ENCODE data around the gene FIGNL1. TPM values are rescaled to one million over a fixed set of nuclear protein-coding genes. Genes with fewer than 3 reads are reported as not detected.

Gene FIGNL1
- polyA plus RNA-seq, 3 donors = 0.55 to 2.4 (median 1.8) TPM

DNA sequence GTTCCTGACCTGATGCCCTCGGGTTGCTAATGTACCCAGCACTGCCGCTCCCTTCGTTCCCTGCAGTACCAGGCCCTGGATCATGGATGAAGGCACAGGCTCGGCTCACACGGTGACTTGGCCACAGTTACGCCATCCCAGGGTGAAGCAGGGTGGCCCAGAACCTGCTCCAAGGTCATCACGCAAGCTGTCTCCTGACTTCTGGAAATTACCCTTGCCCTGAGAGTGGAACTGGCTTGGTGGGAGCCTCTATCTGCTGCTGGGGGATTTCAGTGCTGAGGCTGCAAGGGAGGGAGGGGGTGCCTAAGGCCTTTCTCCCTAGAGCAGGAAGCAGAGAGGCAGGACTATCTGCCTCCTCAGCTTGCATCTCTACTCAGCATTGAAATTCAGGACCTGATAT is 36.6 kb downstream of the FIGNL1 start:
- peak in 1 of 3 donors; percentile 64 for DNase-seq
- H3K9ac ChIP-seq (ENCODE audit: insufficient read depth, low read length, poor library complexity, severe bottlenecking) = no peak overlapping the region

DNA sequence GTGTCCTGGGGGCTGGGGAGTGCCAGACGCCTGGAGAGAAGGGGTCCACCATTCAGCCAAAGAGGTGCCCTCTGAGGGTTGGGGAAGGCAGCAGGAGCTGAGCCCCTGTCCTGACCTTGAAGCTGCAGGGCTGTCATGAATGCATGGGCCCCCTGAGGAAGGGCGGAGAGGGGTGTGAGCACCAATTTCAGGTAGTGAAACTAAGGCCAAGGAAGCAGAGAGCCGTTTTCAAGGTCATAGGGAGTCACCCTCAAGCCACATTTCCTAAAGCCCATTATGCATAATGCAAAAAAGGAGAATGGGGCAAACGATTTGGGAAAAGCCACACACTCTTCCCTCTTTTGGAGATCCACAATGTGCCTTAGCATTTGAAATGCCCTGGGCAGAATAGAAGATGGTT is 37.2 kb downstream of the FIGNL1 start:
- TF ChIP-seq, protein P1, sequence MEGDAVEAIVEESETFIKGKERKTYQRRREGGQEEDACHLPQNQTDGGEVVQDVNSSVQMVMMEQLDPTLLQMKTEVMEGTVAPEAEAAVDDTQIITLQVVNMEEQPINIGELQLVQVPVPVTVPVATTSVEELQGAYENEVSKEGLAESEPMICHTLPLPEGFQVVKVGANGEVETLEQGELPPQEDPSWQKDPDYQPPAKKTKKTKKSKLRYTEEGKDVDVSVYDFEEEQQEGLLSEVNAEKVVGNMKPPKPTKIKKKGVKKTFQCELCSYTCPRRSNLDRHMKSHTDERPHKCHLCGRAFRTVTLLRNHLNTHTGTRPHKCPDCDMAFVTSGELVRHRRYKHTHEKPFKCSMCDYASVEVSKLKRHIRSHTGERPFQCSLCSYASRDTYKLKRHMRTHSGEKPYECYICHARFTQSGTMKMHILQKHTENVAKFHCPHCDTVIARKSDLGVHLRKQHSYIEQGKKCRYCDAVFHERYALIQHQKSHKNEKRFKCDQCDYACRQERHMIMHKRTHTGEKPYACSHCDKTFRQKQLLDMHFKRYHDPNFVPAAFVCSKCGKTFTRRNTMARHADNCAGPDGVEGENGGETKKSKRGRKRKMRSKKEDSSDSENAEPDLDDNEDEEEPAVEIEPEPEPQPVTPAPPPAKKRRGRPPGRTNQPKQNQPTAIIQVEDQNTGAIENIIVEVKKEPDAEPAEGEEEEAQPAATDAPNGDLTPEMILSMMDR (IDR thresholded peaks at IDR 0.05) = no peak
- Histone ChIP-seq H3K36me3 (replicated peaks in 1 of 2; ENCODE audit: control insufficient read depth in 1 of 2, insufficient read depth in 2 of 2, low read length in 2 of 2) (no peaks in the 10 kb centered on the region), H3K79me2 (ENCODE audit: insufficient read depth, low read length) (no peaks in the 10 kb centered on the region), H4K20me1 (ENCODE audit: insufficient read depth, low read length) (no peaks in the 10 kb centered on the region), H3K27ac (ENCODE audit: low read depth in 1 of 2, low read length in 2 of 2) (peak overlapping the region; percentile 59 to 72), H3K4me1 (ENCODE audit: control insufficient read depth in 1 of 2, insufficient read depth in 2 of 2, low read length in 2 of 2) (peaks cover 100% of the 10 kb centered on the region in 2 donors), H3K9me3 (replicated peaks in 1 of 2; ENCODE audit: control insufficient read depth in 1 of 2, insufficient read depth in 1 of 2, low read length in 2 of 2) (no peaks in the 10 kb centered on the region), H3K4me3 (replicated peaks in 1 of 3; ENCODE audit: low read depth in 2 of 3, low read length in 3 of 3) (peak overlapping the region in 1 of 3 experiments; percentile 32), H2AFZ (ENCODE audit: insufficient read depth, low read depth, low read length, poor library complexity, severe bottlenecking) (no peak overlapping the region), H3K27me3 (ENCODE audit: control insufficient read depth in 2 of 2, insufficient read depth in 2 of 2, low read length in 2 of 2) (no peaks in the 10 kb centered on the region), H3K4me2 (replicated peaks; ENCODE audit: extremely low read depth, low read length, poor library complexity, severe bottlenecking) (peak overlapping the region; percentile 37), H3K9ac (ENCODE audit: insufficient read depth, low read length, poor library complexity, severe bottlenecking) (no peak overlapping the region)
- H3K27me3 Mint-ChIP-seq (ENCODE audit: low read depth in 3 of 3) = peaks cover 0 to 2% (median 0%) of the 10 kb centered on the region in 3 donors
- intact Hi-C loops (cut with micrococcal nuclease) = loop anchor here in 1 of 2 donors (10.0 kb wide), 1 partner anchor 108 kb away; the partner anchor contains the start of gene IKZF1
- H3K27ac Mint-ChIP-seq = peak overlapping the region; percentile 67 to 90 (median 85)
- peaks cover 0 to 2% (median 0%) of the 10 kb centered on the region in 7 donors for H3K9me3 Mint-ChIP-seq
- peaks cover 4 to 5% of the 10 kb centered on the region in 2 donors for H3K36me3 Mint-ChIP-seq
- peak overlapping the region in 1 of 2 donors; percentile 62 for H3K4me3 Mint-ChIP-seq
- peaks cover 98% of the 10 kb centered on the region for H3K4me1 Mint-ChIP-seq
- WGBS (ENCODE audit: insufficient coverage) = 20% methylated on average over 2 of the region's 4 CpGs
- DNase-seq = peak in 2 of 3 donors; percentile 47 to 69

More for the DNA sequence above, 36.6 kb downstream of the FIGNL1 start:
- Histone ChIP-seq H3K36me3 (replicated peaks in 1 of 2; ENCODE audit: control insufficient read depth in 1 of 2, insufficient read depth in 2 of 2, low read length in 2 of 2) (no peaks in the 10 kb centered on the region), H3K79me2 (ENCODE audit: insufficient read depth, low read length) (no peaks in the 10 kb centered on the region), H3K27me3 (ENCODE audit: control insufficient read depth in 2 of 2, insufficient read depth in 2 of 2, low read length in 2 of 2) (no peaks in the 10 kb centered on the region), H3K4me2 (replicated peaks; ENCODE audit: extremely low read depth, low read length, poor library complexity, severe bottlenecking) (no peak overlapping the region), H3K9me3 (replicated peaks in 1 of 2; ENCODE audit: control insufficient read depth in 1 of 2, insufficient read depth in 1 of 2, low read length in 2 of 2) (no peaks in the 10 kb centered on the region), H3K4me1 (ENCODE audit: control insufficient read depth in 1 of 2, insufficient read depth in 2 of 2, low read length in 2 of 2) (peaks cover 99 to 100% of the 10 kb centered on the region in 2 donors), H3K27ac (ENCODE audit: low read depth in 1 of 2, low read length in 2 of 2) (peak overlapping the region; percentile 42 to 72), H3K4me3 (replicated peaks in 1 of 3; ENCODE audit: low read depth in 2 of 3, low read length in 3 of 3) (peak overlapping the region in 1 of 3 experiments; percentile 32), H2AFZ (ENCODE audit: insufficient read depth, low read depth, low read length, poor library complexity, severe bottlenecking) (no peak overlapping the region), H4K20me1 (ENCODE audit: insufficient read depth, low read length) (no peaks in the 10 kb centered on the region)
- WGBS (ENCODE audit: insufficient coverage) = 58% methylated on average over 7 of the region's 7 CpGs
- H3K4me3 Mint-ChIP-seq = no peak overlapping the region
- H3K27ac Mint-ChIP-seq = peak overlapping the region; percentile 50 to 90 (median 70)
- intact Hi-C loops (cut with micrococcal nuclease) = loop anchor here in 1 of 2 donors (10.0 kb wide), 1 partner anchor 109 kb away; the partner anchor contains the start of gene IKZF1
- H3K4me1 Mint-ChIP-seq = peaks cover 98% of the 10 kb centered on the region
- TF ChIP-seq, protein P1 (IDR thresholded peaks at IDR 0.05) = no peak
- no peaks in the 10 kb centered on the region for H3K27me3 Mint-ChIP-seq (ENCODE audit: low read depth in 3 of 3)
- peaks cover 0 to 2% (median 0%) of the 10 kb centered on the region in 7 donors for H3K9me3 Mint-ChIP-seq
- H3K36me3 Mint-ChIP-seq = peaks cover under 1 to 4% of the 10 kb centered on the region in 2 donors
